RPMI8226 (cell line): ENCODE results near the gene CD320.
"Not testable (repeated sequence)": the region's sequence is repeated elsewhere in the genome, so short reads cannot be mapped to it uniquely, and the experiment has no call there.

ENCODE experiments used
- DNase-seq: peaks from one replicate; pipeline ENCODE4 v3.0.0-alpha.2; 2015

Gene CD320

DNA sequence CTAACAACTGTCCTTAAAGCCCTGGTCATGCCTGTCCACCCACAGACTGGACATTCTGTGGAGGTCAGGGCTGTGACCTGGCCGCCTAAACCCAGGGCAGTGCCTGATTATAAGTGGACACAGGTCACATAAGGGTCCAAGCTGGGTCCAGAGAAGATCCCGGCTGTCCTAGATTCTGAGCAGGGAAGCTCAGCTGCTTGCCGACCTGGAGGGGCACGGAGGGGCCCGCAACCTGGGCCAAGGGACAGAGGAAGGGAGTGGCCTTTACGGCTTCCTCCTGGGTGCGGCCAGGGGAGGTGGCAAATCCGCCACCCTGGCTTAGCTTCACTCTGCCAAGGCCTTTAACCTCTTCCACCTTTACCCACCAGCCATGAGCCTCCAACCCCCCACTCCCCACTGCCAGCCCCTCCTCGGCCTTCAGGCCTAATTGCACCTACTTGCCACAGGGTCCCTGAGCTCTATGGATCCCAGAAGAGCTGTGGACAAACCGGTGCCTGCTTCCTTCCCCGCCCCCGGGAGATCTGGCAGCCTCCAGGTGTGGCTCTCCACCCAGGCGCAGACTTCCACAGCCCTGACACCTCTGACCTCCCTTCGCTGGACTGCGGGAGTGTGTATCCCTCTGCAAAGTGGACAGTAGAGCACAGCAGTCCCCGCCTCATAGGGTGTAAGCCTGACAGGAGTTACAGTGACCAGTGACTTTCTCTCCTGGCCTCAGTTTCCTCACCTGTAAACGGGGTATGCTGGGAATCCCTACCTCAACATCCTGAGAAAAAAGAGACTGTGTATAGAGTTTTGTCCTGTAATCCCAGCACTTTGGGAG lies 1.7 kb downstream of the CD320 start:
- DNase-seq: no peak

DNA sequence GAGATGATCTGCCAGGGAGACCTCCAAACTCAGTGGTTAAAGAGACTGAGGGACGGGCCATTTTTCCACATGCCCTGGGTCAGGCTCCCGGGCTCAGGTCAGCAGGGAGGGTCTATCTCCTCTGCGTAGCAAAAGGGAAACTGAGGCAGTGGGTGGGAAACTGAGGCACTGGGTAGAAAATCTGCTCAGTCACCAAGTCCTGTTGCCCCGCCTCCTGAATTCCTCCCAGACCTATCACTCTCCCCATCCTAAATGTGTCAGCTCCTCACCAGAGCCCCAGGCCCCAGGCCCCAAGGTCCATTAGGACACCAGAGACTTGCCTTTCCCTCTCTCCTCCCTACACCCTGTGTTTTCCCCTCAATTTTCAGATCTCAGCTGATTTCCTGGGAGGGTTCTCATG lies 2.4 kb downstream of the CD320 start:
- DNase-seq: no peak

DNA sequence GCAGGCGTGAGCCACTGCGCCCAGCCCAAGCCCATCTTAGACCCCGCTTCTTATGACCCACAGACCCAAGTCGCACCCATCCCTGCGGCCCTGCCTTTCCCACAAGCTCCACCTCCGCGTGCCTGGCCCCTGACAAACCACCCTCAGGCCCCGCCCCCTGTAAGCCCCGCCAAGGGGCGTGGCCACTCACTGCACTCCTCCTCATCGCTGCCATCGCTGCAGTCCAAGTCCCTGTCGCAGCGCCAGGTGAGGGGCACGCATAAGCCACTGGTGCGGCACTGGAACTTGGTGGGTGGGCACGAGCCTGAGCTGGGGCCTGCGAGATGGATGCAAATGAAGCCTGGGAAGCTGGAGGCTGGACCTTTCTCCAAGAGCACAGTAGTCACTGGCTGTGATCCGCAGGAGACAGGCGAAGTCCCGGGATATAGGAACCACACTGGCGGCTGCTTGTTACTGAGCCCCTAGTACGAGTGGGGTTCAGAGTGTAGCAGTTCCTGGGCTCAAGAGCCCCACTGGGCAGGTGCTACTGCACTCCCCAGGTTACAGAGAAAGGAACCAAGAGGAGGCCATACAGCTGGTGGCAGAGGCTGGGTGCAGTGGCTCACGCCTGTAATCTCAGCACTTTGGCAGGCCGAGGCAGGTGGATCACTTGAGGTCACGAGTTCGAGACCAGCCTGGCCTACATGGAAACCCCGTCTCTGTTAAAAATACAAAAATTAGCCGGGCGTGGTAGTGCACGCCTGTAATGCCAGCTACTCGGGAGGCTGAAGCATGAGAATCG lies 3.1 kb downstream of the CD320 start:
- DNase-seq: no peak

DNA sequence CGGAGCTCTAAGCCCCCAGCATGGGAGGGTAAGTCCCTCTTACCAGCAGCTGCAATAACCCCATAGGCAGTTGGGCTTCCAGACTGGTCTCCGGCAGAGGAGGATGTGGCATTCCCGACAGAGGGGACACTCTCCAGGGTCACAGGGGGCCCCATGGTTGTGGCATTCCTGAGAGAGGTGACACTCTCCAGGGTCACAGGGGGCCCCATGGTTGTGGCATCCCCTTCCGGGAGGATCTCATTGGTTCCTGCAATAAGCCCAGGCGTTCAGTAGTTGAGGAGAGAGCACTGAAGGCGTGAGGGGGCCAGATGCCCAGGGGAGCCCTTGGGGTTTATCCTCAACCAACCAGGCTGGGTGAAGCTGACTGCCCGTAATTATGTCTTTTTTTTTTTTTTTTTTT lies 5.4 kb downstream of the CD320 start:
- no peak for DNase-seq

DNA sequence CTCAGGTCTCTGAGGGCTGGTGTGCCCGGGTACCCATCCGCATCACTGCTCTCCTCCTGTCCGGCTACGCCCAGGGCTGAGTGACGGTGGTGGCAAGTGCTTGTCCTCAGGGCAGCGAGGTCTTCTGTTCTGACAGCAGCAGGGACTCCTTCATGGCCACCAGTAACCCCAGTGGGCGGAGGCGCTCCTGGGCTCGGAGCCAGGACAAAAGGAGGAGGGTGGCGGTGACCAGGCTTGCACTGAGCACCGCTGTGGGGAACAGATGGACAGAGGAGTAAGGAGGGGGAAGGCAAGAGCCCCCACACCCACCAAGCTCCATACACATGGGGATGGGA lies 5.8 kb downstream of the CD320 start:
- DNase-seq: no peak

DNA sequence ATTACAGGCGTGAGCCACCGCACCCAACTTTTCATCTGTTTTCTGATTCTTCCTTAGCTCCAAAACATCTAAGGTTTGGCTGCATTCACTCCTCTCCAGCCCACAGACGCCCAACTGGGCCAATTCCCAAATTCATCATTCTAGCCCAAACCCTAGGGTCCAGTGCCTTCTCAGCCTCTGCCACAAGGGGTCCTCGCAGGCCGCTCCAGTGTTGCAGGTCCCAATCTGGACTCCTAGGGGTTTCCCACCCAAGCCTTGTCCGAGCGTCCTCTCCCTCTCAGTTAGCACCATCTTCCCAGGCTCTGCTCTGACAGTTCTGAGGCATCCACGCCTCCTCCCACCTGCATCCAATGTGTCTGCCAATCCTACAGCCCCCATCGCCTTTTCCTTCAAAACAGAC lies 16.8 kb downstream of the CD320 start:
- DNase-seq: not testable (repeated sequence)

DNA sequence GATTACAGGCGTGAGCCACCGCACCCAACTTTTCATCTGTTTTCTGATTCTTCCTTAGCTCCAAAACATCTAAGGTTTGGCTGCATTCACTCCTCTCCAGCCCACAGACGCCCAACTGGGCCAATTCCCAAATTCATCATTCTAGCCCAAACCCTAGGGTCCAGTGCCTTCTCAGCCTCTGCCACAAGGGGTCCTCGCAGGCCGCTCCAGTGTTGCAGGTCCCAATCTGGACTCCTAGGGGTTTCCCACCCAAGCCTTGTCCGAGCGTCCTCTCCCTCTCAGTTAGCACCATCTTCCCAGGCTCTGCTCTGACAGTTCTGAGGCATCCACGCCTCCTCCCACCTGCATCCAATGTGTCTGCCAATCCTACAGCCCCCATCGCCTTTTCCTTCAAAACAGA lies 31.6 kb downstream of the CD320 start:
- not testable (repeated sequence) for DNase-seq

DNA sequence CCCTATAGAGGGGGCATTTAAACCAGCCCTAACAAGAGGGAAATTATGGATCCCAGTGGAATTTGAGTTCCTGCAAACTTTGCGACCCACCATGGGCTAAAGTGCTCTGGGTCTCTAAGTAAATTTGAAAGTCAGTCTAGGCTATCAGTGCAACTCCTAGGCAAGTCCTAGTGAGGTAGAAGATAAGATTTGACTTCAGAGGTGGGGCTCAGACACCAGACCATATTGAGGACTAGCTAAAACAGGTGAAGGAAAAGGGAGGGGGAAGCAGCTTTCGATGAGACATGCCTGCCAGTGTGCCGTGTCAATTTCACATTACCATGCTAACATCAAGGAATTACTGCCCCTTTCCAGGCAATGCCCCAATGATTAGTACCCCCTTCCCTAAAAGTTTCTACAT lies 38.4 kb downstream of the CD320 start:
- DNase-seq: no peak

DNA sequence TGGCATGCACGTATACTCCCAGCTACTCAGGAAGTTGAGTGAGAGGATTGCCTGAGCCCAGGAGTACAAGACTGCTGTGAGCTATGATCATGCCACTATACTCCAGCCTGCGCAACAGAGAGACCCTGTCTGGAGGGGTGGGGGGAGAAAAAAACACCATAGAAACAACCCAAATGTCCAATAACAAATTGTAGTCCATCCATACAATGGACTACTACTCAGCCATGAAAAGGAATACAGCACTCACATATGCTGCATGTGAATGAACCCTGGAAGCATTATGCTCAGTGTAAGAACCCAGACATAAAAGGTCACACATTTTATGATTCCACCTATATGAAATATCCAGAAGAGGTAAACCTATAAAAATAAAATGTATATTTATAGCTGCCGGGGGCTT lies 42.3 kb downstream of the CD320 start:
- DNase-seq: no peak

DNA sequence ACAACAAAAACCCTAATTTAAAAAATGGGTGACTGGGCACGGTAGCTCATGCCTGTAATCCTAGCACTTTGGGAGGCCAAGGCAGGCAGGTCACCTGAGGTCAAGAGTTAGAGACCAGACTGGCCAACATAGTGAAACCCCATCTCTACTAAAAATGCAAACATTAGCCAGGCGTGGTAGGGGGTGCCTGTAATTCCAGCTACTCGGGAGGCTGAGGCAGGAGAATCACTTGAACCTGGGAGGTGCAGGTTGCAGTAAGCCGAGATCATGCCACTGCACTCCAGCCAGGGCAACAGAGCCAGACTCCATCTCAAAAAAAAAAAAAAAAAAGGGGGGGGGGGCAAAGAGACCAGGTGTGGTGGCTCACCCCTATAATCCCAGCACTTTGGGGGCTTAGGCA lies 43.9 kb downstream of the CD320 start:
- DNase-seq: not testable (repeated sequence)

DNA sequence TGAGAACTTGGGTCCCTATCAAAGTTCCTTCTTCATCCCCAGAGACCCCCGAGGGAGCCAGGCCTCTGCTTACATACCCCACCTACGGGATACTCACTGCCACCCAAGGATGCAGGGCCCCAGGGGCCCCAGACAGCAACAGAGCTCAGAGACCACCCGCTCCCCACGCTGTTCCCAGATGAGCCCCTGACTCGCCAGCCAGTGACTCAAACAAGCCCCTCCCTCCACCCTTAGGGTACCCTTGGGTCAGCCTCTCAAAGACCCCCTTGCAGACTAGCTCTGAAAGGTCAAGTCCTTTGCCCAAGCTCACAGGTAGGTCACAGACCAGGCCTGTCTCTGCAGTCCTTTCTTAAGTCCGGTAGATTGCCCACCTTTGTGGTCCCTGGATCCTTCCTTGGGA lies 45.7 kb downstream of the CD320 start:
- no peak for DNase-seq

DNA sequence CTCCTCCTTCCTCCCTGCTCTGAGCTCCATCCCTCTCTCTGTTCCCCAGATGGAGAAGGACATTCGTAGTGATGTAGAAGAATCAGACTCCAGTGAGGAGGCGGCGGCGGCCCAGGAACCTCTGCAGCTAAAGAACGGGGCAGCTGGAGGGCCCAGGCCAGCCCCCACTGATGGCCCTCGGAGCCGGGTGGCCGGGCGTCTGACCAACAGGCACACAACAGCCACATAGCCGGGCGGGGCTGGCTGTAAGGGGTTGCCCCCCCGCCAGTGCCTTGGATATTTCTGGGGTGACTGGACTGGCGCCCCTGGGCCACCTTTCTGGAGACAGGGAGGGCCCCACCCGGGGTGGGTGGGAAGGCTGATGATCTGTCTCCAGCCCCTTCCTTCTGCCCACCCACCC lies 46.3 kb downstream of the CD320 start:
- no peak for DNase-seq

DNA sequence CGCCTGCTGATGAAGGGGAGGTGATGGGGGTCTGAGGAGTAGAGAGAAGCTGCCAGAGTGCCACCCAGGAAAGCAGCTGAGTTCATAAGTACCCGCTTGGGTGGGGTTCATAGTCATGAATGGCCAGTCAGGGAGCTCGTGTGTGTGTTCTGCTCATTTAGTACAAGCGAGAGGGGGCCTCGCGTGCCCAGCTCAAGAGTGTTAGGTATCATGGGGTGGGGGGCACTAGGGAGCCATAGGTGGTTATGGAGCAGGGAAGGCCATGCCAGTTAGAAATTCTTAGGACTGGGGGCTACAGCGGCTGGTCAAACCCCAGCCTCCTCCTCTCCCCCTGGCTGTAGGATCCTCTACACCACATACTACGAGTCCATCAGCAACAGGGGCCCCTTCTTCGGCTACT lies 46.8 kb downstream of the CD320 start:
- DNase-seq: no peak

DNA sequence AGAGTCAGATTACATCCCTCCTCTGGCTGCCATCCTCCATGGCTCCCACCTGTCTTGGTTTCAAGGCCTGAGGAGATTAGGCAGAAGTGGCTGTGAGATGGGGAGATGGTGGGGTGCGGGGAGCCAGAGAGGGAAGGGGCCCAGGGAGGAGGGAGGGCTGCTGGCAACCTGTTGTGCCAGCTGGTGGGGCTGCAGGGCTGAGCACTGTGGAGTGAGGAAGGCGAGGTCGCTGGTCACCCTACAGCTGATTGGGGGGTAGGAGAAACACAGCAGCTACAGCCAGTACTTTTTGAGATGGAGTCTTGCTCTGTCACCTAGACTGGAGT lies 48.3 kb downstream of the CD320 start:
- no peak for DNase-seq

DNA sequence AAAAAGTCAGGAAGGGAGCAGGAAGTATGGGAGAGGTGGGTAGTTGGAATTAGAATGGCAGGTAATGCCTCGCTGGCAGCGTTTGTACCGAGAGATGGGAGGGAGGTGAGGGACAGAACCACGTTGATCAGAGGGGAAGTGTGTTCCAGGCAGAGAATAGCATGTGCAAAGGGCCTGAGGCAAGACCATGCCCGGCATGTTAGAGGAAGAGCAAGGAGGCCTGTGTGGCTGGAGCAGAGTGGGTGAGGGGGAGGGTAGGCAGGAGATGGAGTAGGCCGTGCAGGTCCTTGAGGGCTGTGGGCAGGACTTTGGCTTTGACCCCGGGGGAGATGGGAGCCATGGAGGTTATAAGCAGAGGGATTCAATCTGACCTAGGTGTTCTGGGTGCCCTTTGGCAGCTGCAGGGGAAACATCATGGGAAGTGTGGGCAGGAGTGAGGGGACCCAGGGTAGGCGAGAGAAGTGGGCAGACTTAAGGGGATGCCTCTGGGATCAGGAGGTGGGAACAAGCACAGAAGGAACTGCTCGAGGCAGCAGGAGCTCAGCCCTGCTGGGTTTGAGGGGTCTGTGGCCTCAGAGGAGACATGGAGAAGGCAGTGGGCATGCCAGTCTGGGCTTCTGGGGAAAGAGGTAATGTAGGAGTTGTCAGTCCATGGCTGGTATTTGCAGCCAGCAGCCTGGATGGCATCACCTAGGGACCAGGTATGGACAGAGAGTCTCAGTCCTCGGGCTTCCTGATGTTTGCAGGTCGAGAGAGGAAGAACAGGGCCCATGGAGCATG lies 48.8 kb downstream of the CD320 start:
- no peak for DNase-seq

DNA sequence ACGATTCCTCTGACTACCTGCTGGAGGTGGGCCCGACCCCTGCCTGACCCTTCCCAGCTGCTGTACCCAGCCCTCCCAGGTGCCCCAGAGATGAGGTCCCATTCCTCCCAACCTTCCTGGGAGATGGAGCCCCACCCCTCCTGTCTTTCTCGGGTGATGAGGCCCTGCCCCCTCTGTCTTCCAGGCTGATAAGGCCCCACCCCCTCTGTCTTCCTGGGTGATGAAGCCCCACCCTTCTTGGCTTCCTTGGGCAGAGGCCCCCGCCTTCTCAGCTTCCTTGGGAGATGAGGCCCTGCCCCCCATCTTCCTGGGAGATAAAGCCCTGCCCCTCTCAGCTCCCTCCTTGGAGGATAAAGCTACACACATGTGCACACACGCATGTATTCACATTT lies 51.1 kb downstream of the CD320 start:
- DNase-seq: no peak

DNA sequence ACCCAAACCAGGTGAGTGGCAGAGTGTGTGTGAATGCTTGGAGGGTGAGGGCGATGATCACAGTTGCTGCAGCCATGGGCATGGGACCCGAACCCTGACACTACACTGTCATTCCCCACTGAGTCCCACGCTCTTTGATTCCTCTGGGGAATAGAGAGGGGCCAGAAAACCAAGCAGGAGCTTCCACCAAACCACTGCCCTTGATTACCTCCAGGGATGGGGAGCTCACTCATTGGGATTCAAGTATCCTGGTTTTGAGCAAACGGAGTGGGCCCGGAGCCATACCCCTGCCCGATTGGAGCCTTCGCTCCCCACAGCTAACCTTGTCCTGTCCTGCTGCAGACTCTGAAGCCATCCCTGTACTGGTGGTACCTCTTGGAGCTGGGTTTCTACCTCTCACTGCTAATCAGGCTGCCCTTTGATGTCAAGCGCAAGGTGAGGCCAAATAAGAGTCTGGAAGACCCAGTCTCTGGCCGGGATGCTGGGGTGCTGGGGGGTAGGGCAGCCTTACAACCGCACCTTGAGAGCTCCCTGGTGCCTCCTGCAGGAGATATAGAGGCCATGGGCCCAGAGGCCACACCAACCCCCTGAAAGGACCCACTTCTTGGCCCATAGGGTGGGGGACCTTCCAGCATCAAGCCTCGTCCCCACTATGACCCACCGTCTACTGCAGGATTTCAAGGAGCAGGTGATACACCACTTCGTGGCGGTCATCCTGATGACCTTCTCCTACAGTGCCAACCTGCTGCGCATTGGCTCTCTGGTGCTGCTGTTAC lies 51.7 kb downstream of the CD320 start:
- DNase-seq: no peak

DNA sequence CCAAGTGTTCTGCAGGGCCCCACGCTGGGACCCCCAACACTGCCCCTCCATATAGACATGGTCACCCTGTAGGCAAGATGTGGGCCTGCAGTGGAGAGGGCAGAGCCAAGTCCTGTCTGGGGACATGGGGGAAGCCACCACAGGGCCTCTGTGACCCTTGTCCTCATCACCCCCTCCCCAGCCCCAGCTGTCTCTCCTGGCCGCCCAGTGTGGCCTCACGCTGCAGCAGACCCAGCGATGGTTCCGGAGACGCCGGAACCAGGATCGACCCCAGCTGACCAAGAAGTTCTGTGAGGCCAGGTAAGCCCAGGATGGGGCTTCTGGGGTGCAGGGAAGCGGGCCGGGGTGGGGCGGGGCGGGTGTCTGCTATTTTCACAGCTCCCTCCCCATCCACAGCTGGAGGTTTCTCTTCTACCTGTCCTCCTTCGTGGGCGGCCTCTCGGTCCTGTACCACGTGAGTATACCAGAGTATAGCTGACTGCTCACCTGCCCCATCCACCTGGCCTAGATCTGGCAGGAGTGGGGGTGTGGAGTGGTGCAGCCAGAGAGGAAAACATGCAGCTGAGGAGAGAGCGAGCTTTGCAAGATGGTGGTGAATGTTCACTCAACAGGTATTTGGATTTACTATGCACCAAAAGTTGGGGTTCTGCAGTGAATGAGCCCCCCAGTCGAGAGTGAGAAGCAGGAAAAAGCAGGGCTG lies 52.6 kb downstream of the CD320 start:
- DNase-seq: no peak

DNA sequence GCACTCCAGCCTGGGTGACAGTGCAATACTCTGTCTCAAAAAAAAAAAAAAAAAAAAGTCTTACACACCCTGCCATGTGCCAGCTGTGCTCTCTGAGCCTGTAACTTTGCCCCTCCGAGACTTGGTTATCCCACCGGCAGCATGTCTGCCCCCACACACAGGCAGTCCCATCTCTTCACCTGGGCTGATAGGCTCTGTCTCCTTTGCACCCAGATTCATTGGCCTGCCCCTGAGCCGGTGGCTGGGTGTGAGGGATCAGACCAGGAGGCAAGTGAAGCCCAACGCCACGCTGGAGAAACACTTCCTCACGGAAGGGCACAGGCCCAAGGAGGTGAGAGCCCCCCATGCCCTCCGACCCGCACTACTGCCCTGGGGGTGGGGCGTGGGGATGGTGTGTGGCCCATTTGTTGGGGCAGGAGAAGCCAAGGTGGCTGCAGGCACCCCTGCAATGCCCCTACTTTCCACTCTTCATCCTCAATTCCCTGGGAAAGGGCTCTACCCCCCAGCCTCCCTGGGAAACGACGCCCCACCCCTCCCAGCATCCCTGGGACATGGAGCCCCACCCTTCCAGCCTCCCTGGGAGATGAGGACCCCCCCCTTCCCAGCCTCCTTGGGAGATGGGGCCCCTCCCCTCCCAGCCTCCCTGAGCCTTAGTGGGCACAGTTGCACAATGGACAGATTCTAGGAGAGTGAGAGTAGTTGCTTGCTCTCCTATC lies 53.7 kb downstream of the CD320 start:
- no peak for DNase-seq

DNA sequence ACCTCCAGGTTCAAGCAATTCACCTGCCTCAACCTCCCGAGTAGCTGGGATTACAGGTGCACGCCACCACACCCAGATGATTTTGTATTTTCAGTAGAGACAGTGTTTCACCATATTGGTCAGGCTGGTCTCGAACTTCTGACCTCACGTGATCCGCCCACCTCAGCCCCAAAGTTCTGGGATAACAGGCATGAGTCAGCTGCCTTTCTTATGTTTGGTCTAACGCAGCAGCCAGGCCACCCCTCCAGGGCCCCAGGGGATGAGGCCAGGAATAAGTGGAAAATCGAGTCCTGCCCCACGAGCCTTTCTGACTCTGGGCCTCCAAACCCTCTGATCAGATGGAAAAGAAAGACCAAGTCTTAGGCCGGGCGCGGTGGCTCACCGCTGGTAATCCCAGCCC lies 54.5 kb downstream of the CD320 start:
- no peak for DNase-seq

DNA sequence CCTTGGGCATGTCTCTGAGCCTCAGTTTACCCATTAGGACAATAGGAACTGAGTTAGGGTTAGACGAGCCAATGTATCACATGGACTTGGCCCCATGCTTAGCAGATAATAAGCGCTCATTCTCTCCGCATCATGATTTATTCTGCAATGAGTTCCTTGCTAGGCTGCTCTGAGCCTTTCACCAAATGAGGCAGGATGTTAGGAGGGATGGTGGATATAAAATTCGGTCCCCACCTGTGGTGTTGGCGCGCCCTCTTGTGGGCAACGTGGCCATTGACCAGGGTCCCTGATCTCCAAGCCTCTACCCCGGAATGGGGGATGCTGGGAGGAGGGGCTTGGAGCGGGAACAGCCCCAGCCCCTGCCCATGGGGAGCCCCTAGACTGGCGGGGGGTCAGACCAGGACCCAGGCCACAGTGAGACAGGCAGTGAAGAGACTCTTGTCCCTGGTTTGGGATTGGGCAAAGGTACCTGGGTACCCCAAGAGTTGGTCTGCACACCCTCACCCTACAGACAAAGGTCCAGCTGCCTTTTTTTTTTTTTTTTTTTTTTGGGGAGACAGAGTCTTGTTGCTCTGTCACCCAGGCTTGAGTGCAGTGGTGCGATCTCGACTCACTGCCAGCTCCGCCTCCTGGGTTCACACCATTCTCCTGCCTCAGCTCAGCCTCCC lies 55.1 kb downstream of the CD320 start:
- peak; percentile 81 for DNase-seq
